Stimulated activated CD4-positive, alpha-beta T cell treated with anti-CD3 and anti-CD28 coated beads, Interleukin-2, amount 100 ng/mL, for 48 hours (primary cell): ENCODE data around the gene SEMA4B.

Experiments
- DNase-seq, 2 donors: peaks; one replicate each; pipeline ENCODE4 v3.0.0-alpha.2; 2020

SEMA4B gene

GRCh38 chr15:90208356-90208755 lies 7.2 kb downstream of the SEMA4B start:
- no peak for DNase-seq

- peak in 1 of 2 donors; percentile 31 for DNase-seq
Measured at GRCh38 chr15:90209591-90209990, 8.5 kb downstream of the SEMA4B start.

GRCh38 chr15:90210593-90210992 lies 9.5 kb downstream of the SEMA4B start:
- DNase-seq, result no peak

- no peak for DNase-seq
Measured at GRCh38 chr15:90211009-90211408, 9.9 kb downstream of the SEMA4B start.

GRCh38 chr15:90211440-90212143 lies 10.5 kb downstream of the SEMA4B start:
- no peak for DNase-seq

GRCh38 chr15:90212221-90213098 lies 11.3 kb downstream of the SEMA4B start:
- no peak for DNase-seq

GRCh38 chr15:90213122-90213817 lies 12.1 kb downstream of the SEMA4B start:
- no peak for DNase-seq

GRCh38 chr15:90213818-90214204 lies 12.7 kb downstream of the SEMA4B start:
- DNase-seq, result no peak

GRCh38 chr15:90214553-90215196 lies 13.5 kb downstream of the SEMA4B start:
- DNase-seq, result no peak

GRCh38 chr15:90217671-90218394 lies 16.7 kb downstream of the SEMA4B start:
- no peak for DNase-seq

- peak; percentile 50 to 61 for DNase-seq
Measured at GRCh38 chr15:90219421-90220141, 18.5 kb downstream of the SEMA4B start.

- DNase-seq, result no peak
Measured at GRCh38 chr15:90221246-90221900, 20.2 kb downstream of the SEMA4B start.

- no peak for DNase-seq
Measured at GRCh38 chr15:90222547-90222946, 21.4 kb downstream of the SEMA4B start.

GRCh38 chr15:90223441-90224165 lies 22.5 kb downstream of the SEMA4B start:
- DNase-seq, result no peak

- DNase-seq, result no peak
Measured at GRCh38 chr15:90225047-90225446, 23.9 kb downstream of the SEMA4B start.

GRCh38 chr15:90225504-90226234 lies 24.5 kb downstream of the SEMA4B start:
- DNase-seq, result no peak

GRCh38 chr15:90227336-90227735 lies 26.2 kb downstream of the SEMA4B start:
- DNase-seq, result no peak

GRCh38 chr15:90227816-90228772 lies 27.0 kb downstream of the SEMA4B start:
- no peak for DNase-seq
